ENCODE measurements around the gene LEO1.

LEO1 gene

DNA sequence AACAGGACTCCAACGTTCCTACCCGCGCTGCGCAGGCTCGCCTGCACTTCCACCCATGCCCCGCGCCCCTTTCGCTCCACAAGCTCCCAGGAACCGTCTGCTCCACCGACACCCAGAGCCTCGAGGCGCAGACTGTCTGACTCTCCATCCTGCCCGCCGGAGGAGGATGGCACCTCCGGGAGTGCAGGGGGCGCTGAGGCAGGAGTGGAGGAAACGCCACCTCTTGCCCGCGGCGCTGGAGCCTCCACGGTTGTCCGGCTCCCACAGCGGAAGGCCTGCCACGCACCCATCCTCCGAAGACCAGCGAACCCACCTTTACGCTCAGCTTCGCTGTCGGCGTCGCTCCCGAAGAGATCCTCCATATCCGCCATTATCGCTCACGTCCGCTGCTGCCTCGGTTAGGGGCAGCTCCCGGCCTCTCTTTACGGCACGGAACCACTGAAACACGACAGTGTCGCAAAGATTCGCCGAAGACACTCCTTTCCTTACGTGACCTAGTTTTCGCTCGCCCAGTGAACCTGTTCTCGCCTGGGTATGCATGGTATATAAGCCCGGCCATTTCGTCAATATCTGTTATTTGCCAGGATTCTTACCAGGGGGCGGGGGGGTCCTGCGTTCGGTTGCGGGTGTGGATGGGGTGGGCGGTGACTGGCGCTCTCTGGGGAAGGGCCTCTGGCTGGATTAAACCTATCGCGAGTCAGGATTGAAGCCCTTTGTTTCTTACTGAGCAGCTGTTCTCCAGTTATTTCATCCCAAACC is at the start of gene LEO1:
Gene LEO1, minus strand, starts transcription at position 404 of the 759 bp plus-strand sequence. Its CDS starts 33 bp downstream, at position 371.
- peak; percentile 92 for DNase-seq

DNA sequence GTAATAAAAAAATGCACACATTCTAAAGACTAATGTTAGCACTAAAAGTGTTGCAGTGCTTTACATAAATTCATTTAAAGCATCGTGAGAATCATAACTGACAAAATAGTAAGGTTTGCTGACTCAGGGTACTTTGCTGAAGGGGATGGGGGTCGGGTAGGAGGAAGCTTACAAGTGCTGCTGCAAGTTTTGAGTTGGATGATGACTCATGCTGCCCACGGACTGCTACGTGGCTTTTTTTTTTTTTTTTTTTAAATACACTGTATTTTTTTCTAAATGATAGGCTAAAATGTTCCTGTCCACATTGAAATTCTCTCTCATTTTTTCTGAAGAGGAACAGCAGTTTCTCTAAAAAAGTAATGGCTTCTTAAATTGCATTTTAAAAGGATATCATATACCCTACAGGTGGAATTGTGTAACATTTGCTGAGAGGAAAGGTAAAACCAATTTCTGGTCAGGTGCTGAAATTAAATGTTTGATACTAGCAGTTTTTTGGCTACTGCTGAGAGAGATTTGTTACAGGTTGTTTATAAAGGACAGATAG is 49.6 kb upstream of the LEO1 start:
- no peak for DNase-seq

DNA sequence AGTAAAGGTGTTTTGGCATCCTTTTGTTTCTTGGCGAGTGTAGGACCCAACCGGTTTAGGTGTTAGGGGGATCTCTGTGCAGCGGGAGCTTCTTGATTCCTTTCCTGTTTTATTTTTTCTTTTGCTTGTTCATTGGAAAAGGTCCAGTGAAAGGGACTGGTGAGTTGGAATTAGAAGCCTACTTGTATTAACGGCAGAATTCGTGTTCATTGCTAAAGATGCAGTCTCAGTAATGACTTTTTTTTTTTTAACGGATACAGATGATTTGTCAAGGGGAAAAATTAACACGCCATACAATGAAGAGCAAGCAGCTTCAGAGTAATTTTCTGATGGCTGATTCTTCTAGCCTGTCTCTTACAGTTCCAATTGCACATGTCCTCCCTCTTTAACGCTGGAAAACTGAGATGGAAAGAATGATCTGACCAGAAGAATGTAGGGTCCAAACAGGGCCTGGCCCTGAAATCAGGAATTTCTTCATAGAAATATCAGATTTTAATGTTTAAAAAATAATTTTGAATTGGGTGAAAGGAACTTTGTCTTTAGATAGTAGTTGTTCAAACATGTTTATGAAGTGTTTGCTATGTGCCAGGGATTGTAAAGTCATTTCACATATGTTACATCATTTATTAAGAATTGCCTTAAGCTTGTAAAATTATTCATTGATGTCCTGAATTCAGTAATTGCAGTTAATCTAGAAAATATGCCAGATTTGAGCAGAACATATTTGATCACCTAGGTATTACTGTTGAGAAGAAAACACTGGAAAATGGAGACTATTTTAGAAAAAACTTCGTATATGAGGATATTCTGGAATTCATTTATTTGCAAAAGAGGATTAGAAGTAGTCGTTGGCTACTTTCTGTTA is 48.9 kb upstream of the LEO1 start:
- DNase-seq, result no peak

DNA sequence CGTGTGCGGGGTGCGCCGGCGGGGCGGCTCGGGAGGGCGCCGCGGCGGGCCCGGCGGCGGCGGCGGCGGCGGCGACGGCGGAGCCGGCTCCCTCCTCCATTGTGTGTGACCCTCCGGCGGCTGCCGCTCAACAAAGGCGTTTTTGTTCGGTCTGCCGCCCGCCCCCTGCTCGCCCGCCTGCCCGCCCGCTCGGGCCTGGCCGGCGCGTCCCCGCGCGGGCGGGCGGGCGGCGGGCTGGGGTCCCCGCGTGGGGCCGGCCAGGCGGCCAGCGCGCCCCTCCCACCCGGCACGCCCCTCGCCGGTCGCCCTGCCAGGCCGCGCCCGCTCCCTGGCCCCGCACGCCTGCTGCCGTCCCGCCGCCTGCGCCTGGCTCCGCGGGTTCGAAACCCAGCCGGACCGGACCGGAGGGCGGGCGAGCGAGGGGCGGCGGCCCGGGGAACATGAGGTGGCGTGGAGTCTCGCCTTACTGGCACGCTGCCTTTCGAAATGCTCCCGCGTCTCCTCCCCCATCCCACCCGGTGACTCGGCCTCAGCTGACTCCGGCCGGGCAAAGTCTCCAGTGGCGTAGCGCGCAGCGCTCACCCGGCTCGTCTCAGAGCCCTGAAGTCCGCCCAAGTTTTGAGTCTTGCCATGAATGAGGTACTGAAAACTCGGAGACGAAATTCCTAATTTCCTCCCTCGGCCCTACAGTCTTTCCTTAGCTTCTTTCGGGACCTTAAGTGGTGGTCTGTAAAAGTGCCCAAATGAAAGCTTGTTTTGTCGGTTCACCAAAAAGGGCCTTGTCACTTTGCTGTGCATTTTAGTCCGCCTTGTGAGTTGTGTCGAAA is 48.0 kb upstream of the LEO1 start:
- DNase-seq, result peak; percentile 55

DNA sequence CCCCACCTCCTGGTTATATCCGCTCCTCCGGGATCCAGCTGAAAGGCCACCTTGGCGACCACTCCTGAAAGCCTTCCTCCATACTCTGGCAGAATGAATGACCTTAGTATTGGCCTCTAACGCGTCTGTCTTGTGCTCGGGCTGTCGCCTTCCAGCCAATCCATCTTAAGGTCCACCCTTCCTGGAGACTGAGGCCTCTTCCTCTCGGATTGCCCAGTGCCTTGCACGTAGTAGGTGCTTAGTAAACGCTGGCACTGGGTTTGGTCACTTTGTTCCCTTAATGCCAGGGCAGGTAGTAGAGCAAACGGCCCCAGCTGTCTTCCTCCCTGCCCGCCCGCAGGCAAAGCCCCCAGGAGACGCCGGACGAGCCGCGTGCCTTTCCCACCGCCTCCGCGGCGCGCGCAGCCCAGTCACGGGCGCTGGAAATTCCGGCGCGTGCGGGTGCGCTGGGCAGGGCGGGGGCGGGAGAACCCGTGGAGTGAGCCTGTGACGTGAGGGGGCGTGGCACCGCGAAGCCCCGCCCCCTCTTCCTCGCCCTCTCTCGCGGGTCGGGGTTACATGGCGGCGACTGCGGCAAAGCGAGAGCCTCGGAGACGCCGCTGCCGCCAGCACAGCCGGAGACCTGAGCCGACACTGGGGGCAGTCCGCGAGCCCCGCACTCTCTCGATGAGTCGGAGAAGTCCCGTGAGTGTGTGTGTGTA is 47.3 kb upstream of the LEO1 start, which contains the start of gene MAPK6:
Gene MAPK6, plus strand, starts transcription at position 527 of the 701 bp plus-strand sequence. CDS start 27,242 bp downstream, outside the sequence.
- peak; percentile 80 for DNase-seq

DNA sequence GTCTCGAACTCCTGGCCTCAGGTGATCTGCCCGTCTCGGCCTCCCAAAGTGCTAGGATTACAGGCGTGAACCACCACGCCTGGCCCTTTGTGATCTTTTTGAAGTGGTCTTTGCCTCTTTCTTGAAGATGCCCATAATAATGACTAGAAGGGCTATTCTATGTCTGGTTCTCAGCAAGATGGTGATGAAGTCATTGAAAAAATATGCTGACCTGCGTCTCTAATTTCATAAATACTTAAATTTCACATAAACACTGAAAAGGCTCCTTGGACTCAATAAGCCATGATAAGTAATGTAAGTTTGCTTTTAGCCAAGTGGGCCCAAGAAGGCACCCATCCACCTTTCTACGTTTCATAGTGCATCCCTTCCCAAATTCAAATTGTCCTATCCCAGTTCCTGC is 46.7 kb upstream of the LEO1 start:
- DNase-seq, result no peak

DNA sequence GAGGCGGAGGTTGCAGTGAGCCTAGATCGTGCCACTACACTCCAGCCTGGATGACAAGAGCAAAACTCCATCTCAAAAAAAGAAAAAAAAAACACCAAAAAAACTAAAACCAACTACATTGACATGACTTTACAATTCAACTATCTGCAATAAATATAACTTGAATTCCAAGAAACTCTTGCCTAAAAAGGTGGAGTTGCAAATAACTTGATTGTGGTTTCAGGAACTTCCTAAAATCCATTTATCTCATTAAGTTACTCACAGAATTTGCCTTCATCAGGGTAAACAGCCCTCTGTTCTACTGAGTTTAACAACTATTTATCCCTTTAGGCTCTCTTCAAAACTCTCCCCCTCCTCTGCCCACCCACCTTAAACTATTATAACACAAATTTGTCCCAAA is 44.7 kb upstream of the LEO1 start:
- DNase-seq, result no peak

DNA sequence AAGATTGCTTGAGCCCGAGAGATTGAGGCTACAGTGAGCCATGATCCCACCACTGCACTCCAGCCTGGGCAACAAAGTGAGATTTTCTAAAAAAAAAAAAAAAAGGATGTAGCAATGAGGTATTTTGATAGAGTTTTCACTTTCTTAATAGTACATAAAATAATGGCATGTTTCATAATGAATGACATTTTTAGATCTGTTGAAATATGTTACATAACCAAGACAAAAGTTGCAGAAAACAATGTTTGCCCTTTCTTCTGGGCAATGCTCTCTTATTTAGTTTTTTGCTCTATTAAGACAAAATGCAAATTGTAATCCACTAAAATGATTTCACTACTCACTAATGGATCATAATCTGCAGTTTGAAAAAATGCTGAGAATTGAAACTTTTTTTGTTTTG is 43.0 kb upstream of the LEO1 start:
- DNase-seq, result no peak

DNA sequence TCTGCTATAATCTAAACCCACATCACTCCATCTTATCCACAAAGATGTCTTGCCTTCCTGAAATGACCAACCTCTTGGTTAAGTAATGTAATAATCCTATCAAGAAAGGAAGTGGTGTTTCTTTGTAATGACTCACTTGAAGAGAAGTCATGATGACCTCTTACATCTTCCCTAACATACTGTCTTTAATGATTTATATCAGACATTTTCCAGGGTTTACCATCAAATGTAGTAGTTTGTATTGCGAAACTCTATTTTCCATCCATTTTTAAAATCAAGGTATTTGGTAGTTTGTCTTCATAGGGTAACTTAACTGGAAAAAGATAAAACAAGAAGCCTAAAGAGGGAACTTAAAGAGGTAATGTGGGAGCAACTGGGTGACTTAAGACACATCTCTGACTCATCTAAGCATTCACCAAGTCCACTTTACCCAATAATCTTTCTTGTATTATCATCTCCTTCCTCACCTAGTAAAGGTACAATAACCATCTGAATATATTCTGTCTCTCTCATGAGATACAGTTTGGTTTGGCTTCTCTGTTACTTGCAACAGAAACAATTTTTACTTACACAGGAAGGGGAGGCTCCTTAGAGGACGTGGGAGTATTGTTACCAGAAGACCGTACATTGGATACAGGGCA is 41.7 kb upstream of the LEO1 start:
- no peak for DNase-seq

DNA sequence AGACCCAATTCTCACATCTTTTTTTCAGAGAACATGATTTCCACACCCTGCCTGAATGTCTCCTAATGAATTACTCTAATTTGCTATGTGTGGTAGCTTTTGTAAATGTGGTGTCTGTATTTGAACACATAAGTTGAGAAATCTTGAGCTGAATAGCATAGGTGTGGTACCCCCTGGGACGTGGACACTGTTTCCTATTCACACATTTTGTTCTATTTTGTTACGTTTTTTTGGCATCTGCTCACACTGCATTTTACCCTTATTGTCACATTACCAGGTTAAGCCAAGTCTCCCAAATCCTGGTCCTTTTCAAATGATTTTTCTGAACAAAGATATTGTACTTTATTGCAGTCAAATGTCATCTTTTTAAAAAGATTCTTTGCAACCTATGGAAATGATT is 40.6 kb upstream of the LEO1 start:
- DNase-seq, result no peak

DNA sequence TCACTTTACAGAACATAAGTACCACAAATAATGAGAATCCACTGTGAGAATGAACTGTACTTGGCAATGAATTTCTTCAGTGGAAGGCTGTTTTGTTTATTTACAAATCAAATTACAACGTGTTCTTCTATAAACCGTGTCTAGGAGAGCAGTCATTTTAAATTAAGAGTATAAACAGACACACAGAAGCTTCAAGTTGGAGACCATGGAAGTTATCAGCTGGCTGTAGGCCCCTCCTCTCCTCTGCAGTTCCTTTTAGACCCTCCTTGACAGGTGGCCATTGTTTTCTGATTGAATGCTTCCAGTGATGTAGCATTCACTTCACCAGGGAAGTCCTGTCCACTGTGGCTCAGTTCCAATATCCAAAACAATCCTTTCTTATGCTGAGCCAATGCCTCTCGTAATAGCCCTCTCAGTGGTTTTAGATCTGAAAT is 40.1 kb upstream of the LEO1 start:
- peak; percentile 74 for DNase-seq

DNA sequence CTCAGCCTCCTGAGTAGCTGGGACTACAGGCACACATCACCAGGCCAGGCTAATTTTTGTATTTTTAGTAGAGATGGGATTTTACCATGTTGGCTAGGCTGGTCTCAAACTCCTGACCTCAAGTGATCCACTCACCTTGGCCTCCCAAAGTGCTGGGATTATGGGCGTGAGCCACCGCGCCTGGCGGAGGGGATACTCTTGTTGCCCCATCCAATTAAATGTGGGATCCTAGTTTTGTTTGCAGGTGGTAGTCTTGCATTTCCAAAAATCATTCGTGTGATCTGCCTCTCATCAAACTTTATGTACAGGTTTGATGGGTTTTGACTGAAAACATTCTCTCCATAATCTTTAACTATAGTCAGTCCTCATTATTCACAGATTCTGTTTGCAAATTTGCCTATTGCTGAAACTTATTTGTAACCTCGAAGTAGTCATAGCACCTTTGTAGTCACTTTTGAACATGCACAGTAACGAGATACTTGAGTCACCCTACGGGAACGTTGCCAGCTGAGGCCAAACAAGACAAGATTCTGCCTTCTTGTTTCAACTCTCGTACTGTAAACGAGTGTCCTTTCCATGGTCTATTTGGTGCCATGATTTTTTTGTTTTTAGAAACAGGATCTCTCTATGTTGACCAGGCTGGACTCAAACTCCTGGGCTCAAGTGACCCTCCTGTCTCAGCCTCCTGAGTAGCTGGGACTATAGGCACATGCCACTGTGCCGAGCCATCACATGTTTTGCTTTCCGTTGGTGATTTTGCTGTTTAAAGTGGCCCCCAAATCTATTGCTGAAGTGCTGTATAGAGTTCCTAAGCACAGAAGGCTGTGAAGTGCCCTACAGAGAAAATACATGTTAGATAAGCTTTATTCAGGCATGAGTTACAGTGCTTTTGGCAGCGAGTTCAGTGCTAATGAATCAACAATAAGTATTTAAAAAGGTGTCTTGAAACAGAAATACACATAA is 39.3 kb upstream of the LEO1 start:
- peak; percentile 62 for DNase-seq

DNA sequence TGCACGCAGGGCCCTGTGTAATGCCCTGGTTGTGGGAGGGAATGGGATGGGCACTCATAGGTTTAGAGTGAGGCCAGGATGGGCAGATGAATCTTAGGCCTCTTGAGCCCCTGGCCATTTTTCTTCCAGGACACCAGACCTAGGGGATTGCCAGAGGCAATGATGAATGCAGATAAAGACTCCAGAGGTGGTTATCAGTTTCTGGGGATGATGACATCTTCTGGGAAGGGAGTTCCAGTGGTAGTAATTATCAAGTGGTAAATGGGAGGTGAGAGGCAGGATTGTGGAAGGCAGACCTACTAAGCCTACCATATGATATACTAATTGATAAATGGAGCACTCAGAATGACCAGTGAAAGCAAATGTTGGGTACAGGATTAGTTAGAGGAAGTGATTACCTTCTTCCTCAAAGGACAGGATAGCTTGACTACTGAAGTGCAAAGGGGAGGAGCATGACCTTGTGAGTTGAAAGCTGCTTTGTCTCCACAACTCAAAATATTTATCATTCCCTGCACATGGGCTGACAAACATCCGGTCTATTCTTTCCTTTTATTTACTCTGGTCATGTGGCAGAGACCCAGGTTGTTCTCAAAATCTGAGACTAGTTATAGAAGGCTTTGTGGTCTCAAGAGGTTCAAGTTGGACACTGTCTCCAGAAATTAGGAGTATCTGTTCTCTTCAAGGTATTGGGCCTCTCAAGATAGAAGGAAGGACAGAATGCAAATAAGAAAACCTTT is 37.3 kb upstream of the LEO1 start:
- peak; percentile 3 for DNase-seq

DNA sequence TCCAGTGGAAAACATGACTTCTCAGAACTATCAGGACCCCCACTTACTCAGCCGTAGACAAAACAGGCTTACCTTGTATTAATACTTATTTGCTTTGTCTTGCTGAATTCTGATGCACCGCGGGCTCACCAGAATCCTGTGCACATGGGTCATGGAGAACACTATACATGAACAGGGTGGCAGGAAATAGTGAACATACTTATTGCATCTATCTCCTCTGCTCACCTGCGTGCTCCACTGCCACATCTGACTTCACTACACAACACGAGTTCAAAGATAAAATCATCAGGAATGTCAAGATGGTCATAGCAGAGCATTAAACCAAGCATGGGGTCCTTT is 36.8 kb upstream of the LEO1 start:
- no peak for DNase-seq

DNA sequence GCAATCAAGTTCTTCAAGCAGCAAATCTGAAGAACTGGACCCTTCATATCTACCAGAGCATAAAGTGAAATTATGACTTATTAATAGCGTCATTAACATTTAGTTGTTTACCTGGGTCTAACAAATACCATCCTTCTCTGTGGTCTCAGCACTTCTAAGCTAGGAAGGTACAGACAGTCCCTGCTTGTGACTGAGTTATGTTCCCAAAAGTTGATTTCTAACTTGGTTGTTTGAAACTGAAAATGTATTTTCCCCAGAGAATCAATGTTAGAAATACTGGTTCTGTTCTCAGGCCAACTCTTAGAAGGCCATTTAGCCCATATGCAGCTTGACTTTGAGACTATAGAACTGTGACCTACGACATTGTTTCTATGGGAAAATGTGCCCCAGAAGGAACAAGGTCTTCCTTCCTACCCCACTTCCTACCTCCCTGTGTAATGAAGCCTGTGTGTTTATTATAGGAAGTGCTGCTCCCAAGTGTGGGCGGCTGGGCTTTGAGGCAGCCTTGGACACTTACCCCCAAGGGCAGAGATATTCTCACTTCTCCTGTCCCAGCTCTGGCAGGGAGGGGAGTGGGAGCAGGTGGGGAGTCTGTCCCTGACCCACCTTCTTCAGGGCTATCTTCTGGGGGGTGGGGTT is 35.2 kb upstream of the LEO1 start:
- no peak for DNase-seq

DNA sequence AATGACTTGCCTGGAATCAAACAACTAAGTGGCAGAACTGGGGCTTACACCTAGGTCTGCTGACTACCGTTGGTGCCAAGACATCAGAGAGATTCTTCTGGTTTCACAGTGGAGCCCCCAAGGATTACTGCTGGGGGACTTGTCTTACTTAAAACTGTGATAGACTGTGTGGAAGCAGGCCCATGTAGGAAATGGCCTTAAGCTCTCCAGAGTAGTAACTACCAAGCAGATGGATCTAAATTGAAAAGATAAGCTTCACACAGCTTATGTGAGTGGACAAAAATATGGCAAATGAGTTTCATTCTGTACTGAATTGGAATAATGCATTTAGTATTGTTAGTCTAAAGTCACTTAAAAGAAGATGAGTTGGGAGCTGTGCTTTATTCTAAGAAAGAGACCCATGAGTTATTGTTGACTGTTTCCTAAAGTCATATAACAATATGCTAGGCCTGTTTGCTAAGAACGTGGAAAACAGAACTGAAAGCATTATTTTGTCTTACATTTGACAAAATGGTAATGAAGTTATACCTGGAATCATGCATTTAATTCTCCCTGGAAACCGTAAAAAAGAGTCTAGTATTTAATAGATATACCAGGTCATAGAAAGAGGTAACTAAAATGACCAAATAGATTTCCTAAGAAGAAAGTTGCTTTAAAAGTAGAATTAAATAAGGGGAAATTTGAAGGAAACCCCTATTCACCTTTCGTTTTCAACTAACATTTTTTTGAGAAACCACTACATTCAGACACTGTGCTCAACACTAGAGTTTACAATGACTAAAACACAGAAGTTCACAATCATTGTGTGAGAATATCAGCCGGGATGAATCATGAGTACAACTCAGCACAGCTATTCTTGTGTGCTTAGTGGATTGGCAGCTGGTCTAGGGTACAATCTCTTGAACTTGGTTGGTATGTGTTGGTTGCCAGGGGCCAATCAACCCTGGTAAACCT is 34.4 kb upstream of the LEO1 start:
- DNase-seq, result no peak

DNA sequence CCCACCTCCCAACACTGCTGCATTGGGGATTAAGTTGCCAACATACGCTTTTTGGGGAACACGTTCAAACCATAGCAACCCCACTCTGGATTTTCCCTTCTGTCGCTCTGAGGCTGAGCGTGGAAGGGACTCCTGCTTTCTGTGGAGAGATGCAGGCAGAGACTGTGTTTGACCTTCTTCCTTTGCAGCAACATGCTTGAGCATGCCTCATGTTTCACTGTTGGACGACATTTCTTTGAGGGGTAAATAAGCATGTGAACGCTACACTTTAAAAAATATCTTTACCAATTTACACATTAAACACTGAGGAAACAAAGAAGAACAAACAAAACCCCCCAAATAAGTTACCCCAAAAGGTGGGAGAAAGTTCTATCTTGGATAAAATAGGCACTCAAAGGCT is 33.2 kb upstream of the LEO1 start:
- no peak for DNase-seq

DNA sequence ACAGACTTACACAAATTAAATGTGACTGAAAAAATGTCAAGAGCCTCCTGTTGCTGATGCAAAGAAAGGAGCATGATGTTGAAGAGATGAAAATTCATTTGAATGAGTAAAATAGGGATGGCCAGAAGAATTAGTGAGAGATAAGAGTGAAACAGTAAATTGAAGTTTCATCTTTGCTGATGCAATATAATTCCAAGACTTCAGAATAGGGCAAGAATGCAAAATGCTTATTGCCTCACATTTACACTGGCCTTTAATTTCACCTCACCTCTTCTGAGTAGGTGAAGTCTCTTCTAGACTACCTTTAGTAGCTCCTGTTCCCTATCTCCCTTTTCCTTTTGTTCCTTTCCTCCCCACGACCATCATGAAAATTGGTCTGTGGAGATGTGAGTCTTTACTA is 32.1 kb upstream of the LEO1 start:
- no peak for DNase-seq
